ENCODE measurements around the gene HNRNPA0.

DNA sequence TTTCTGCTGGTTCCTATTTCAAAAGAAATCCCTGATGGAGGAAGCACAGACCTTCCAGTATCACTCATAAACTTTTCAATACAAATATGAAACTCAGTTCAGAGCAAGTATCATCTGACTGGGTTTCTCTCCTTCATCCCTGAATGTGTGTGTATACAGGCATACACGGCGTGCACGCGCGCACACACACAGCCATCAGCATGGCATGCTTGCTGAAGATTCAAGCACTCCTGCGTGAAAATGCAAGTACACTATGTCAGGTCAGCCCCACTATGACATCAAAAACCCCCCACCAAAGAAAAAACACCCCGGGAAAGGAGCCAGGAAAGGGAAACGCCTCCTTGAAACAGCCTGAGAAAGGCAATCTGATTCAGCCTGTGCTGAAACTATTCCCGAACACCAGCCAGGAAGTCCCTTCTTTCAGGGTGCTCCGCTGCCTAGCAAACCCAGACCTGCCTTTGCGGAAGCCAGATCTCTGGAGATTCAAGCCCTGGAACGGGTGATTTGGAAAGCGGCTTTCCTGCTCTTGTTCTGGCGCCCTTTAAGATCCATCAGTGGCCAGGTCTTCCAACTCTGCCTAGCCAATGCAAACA lies 19.1 kb downstream of the HNRNPA0 start:
- TF ChIP-seq POLR2AphosphoS5 (IDR thresholded peaks at IDR 0.05; ENCODE audit: borderline replicate concordance, low read depth, low read length) (no peak), EZH2 (IDR thresholded peaks at IDR 0.05) (no peak), FOXP2 (optimal IDR thresholded peaks at IDR 0.05; ENCODE audit: control extremely low read depth, extremely low read length, insufficient read depth) (no peak)

Measured in SK-N-MC (cell line).